ENCODE results near the gene WWOX. TPM values are rescaled to one million over a fixed set of nuclear protein-coding genes. Genes with fewer than 3 reads are reported as not detected.
"Not testable (repeated sequence)": the region's sequence is repeated elsewhere in the genome, so short reads cannot be mapped to it uniquely, and the experiment has no call there.

Gene WWOX
- total and polyA plus RNA-seq, 2 donors = 15.4 to 23.9 TPM

DNA sequence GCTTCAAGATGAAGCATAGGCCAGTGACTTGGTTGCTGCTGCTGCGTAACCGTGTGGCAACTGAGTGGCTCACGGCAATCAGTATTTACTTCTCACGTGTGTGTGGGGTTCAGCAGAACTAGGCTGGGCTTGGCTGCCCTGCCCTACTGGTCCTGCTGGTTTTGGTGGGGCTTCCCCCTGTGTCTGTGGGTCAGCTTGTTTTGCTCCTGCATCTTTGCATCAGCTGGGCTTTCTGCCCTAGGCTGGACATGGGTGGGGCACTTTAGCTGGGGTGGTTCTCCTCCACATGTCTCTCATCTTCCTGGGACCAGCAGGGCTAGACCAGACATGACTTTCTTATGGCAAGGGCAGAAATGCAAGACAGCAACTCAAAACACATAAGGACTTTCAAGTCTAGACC is 950.6 kb downstream of the WWOX start:
- Histone ChIP-seq H3K4me1 (ENCODE audit: control insufficient read depth in 2 of 2, insufficient read depth in 2 of 2, low read length in 2 of 2) (peaks cover 0 to 8% of the 10 kb centered on the region in 2 donors), H3K36me3 (ENCODE audit: control insufficient read depth in 2 of 2, insufficient read depth in 2 of 2, low read length in 1 of 2) (no peaks in the 10 kb centered on the region), H3K27me3 (ENCODE audit: control insufficient read depth in 2 of 2, insufficient read depth in 1 of 2, low read length in 1 of 2) (no peaks in the 10 kb centered on the region), H3K9me3 (ENCODE audit: control insufficient read depth in 2 of 2, insufficient read depth in 1 of 2, low read length in 1 of 2) (no peaks in the 10 kb centered on the region), H3K27ac (ENCODE audit: low read depth in 1 of 2, low read length in 1 of 2) (no peak overlapping the region), H3K4me3 (ENCODE audit: low read length in 2 of 2) (no peak overlapping the region)
- 95% methylated on average over 4 of the region's 4 CpGs for WGBS
- no peak for DNase-seq (ENCODE audit: low read depth in 6 of 9, low spot score in 9 of 9)

DNA sequence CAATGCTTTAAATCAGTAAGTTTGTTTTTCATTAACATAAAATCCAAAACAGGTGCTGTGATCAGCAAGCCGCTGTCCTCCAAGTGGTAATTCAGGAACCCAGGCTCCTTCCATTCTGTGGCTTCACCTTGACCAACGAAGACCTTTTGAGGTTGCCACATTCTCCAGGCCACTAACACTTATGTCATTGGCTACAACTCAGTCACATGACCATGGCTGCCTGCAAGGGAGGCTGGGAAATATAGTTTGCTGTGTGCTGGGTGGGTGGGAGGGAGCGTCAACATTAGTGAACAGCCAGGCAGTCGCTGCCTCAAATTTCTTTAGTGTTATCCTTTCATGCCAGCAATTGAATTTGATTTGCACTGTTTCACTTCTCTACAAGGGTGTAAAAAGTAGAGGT is 951.9 kb downstream of the WWOX start:
- WGBS = 95% methylated on average over 4 of the region's 4 CpGs
- Histone ChIP-seq H3K27me3 (ENCODE audit: control insufficient read depth in 2 of 2, insufficient read depth in 1 of 2, low read length in 1 of 2) (no peaks in the 10 kb centered on the region), H3K27ac (ENCODE audit: low read depth in 1 of 2, low read length in 1 of 2) (no peak overlapping the region), H3K4me1 (ENCODE audit: control insufficient read depth in 2 of 2, insufficient read depth in 2 of 2, low read length in 2 of 2) (peaks cover 0 to 8% of the 10 kb centered on the region in 2 donors), H3K36me3 (ENCODE audit: control insufficient read depth in 2 of 2, insufficient read depth in 2 of 2, low read length in 1 of 2) (no peaks in the 10 kb centered on the region), H3K4me3 (ENCODE audit: low read length in 2 of 2) (no peak overlapping the region), H3K9me3 (ENCODE audit: control insufficient read depth in 2 of 2, insufficient read depth in 1 of 2, low read length in 1 of 2) (no peaks in the 10 kb centered on the region)
- DNase-seq (ENCODE audit: low read depth in 6 of 9, low spot score in 9 of 9) = no peak

- DNase-seq (ENCODE audit: low read depth in 6 of 9, low spot score in 9 of 9); H3K27ac ChIP-seq (ENCODE audit: low read depth in 1 of 2, low read length in 1 of 2): not testable (repeated sequence)
- WGBS = 97% methylated on average over 4 of the region's 4 CpGs
Observed at GRCh38 chr16:79052198-79052597, 952.7 kb downstream of the WWOX start.

GRCh38 chr16:79053577-79053976 is 954.1 kb downstream of the WWOX start:
- Histone ChIP-seq H3K4me1 (ENCODE audit: control insufficient read depth in 2 of 2, insufficient read depth in 2 of 2, low read length in 2 of 2) (peaks cover 0 to 2% of the 10 kb centered on the region in 2 donors), H3K27ac (ENCODE audit: low read depth in 1 of 2, low read length in 1 of 2) (no peak overlapping the region), H3K9me3 (ENCODE audit: control insufficient read depth in 2 of 2, insufficient read depth in 1 of 2, low read length in 1 of 2) (no peaks in the 10 kb centered on the region), H3K27me3 (ENCODE audit: control insufficient read depth in 2 of 2, insufficient read depth in 1 of 2, low read length in 1 of 2) (no peaks in the 10 kb centered on the region), H3K4me3 (ENCODE audit: low read length in 2 of 2) (no peak overlapping the region), H3K36me3 (ENCODE audit: control insufficient read depth in 2 of 2, insufficient read depth in 2 of 2, low read length in 1 of 2) (no peaks in the 10 kb centered on the region)
- WGBS = 97% methylated on average over 4 of the region's 4 CpGs
- DNase-seq (ENCODE audit: low read depth in 6 of 9, low spot score in 9 of 9) = no peak

More at GRCh38 chr16:79052198-79052597, 952.7 kb downstream of the WWOX start:
- not testable (repeated sequence) for H3K36me3 ChIP-seq (ENCODE audit: control insufficient read depth in 2 of 2, insufficient read depth in 2 of 2, low read length in 1 of 2); H3K27me3 ChIP-seq (ENCODE audit: control insufficient read depth in 2 of 2, insufficient read depth in 1 of 2, low read length in 1 of 2); H3K9me3 ChIP-seq (ENCODE audit: control insufficient read depth in 2 of 2, insufficient read depth in 1 of 2, low read length in 1 of 2); H3K4me3 ChIP-seq (ENCODE audit: low read length in 2 of 2); H3K4me1 ChIP-seq (ENCODE audit: control insufficient read depth in 2 of 2, insufficient read depth in 2 of 2, low read length in 2 of 2)

DNA sequence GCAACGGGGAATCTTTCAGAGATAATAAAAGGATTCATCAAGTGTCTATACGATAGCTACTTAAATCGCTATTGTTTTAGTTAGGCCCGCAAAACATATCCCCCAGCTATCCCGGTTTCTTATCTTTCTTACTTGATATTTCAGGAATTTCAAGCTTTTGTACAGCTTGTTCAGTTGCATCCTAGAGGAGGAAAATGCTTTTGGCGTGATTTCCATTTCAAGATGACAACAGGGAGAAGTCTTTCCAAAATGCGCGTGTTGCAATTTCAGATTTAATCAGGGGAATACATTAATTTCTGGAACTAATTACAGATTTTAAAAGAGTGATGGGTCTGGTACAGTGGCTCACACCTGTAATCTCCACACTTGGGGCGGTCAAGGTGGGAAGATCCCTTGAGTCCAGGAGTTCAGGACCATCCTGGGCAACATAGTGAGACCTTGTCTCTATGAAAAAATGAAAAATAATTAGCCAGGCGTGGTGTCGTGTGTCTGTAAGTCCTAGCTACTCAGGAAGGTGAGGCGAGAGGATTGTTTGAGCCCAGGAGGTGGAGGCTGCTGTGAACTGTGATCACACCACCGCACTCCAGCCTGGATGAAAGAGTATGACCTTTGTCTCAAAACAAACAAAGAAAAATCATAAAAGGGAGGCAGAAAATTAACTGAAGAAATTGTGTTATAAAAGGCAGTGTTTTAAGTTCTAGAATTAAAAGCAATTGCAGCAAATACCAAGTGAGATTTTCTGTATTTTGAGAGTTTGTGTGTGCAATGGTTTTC is 954.9 kb downstream of the WWOX start:
- Histone ChIP-seq H3K36me3 (ENCODE audit: control insufficient read depth in 2 of 2, insufficient read depth in 2 of 2, low read length in 1 of 2) (no peaks in the 10 kb centered on the region), H3K4me1 (ENCODE audit: control insufficient read depth in 2 of 2, insufficient read depth in 2 of 2, low read length in 2 of 2) (peaks cover 0 to 2% of the 10 kb centered on the region in 2 donors), H3K9me3 (ENCODE audit: control insufficient read depth in 2 of 2, insufficient read depth in 1 of 2, low read length in 1 of 2) (no peaks in the 10 kb centered on the region), H3K27me3 (ENCODE audit: control insufficient read depth in 2 of 2, insufficient read depth in 1 of 2, low read length in 1 of 2) (no peaks in the 10 kb centered on the region), H3K27ac (ENCODE audit: low read depth in 1 of 2, low read length in 1 of 2) (no peak overlapping the region), H3K4me3 (ENCODE audit: low read length in 2 of 2) (no peak overlapping the region)
- DNase-seq (ENCODE audit: low read depth in 6 of 9, low spot score in 9 of 9) = no peak
- WGBS = 94% methylated on average over 13 of the region's 13 CpGs

GRCh38 chr16:79055251-79055970 is 956.0 kb downstream of the WWOX start:
- Histone ChIP-seq H3K27me3 (ENCODE audit: control insufficient read depth in 2 of 2, insufficient read depth in 1 of 2, low read length in 1 of 2) (no peaks in the 10 kb centered on the region), H3K4me3 (ENCODE audit: low read length in 2 of 2) (no peak overlapping the region), H3K36me3 (ENCODE audit: control insufficient read depth in 2 of 2, insufficient read depth in 2 of 2, low read length in 1 of 2) (no peaks in the 10 kb centered on the region), H3K9me3 (ENCODE audit: control insufficient read depth in 2 of 2, insufficient read depth in 1 of 2, low read length in 1 of 2) (no peaks in the 10 kb centered on the region), H3K27ac (ENCODE audit: low read depth in 1 of 2, low read length in 1 of 2) (no peak overlapping the region), H3K4me1 (ENCODE audit: control insufficient read depth in 2 of 2, insufficient read depth in 2 of 2, low read length in 2 of 2) (no peaks in the 10 kb centered on the region)
- 99% methylated on average over 3 of the region's 3 CpGs for WGBS
- DNase-seq (ENCODE audit: low read depth in 6 of 9, low spot score in 9 of 9) = no peak

GRCh38 chr16:79061181-79061580 is 961.7 kb downstream of the WWOX start:
- WGBS = 96% methylated on average over 6 of the region's 6 CpGs
- H3K4me1 ChIP-seq (ENCODE audit: control insufficient read depth in 2 of 2, insufficient read depth in 2 of 2, low read length in 2 of 2) = no peaks in the 10 kb centered on the region
- no peak overlapping the region for H3K27ac ChIP-seq (ENCODE audit: low read depth in 1 of 2, low read length in 1 of 2)
- no peak for DNase-seq (ENCODE audit: low read depth in 6 of 9, low spot score in 9 of 9)
- no peaks in the 10 kb centered on the region for H3K9me3 ChIP-seq (ENCODE audit: control insufficient read depth in 2 of 2, insufficient read depth in 1 of 2, low read length in 1 of 2)
- H3K4me3 ChIP-seq (ENCODE audit: low read length in 2 of 2) = no peak overlapping the region
- H3K36me3 ChIP-seq (ENCODE audit: control insufficient read depth in 2 of 2, insufficient read depth in 2 of 2, low read length in 1 of 2) = no peaks in the 10 kb centered on the region
- H3K27me3 ChIP-seq (ENCODE audit: control insufficient read depth in 2 of 2, insufficient read depth in 1 of 2, low read length in 1 of 2) = no peaks in the 10 kb centered on the region

GRCh38 chr16:79062336-79062735 is 962.9 kb downstream of the WWOX start:
- H3K36me3 ChIP-seq (ENCODE audit: control insufficient read depth in 2 of 2, insufficient read depth in 2 of 2, low read length in 1 of 2) = no peaks in the 10 kb centered on the region
- no peaks in the 10 kb centered on the region for H3K9me3 ChIP-seq (ENCODE audit: control insufficient read depth in 2 of 2, insufficient read depth in 1 of 2, low read length in 1 of 2)
- H3K27ac ChIP-seq (ENCODE audit: low read depth in 1 of 2, low read length in 1 of 2) = no peak overlapping the region
- WGBS = 78% methylated on average over 6 of the region's 6 CpGs
- no peak for DNase-seq (ENCODE audit: low read depth in 6 of 9, low spot score in 9 of 9)
- H3K27me3 ChIP-seq (ENCODE audit: control insufficient read depth in 2 of 2, insufficient read depth in 1 of 2, low read length in 1 of 2) = no peaks in the 10 kb centered on the region
- H3K4me1 ChIP-seq (ENCODE audit: control insufficient read depth in 2 of 2, insufficient read depth in 2 of 2, low read length in 2 of 2) = no peaks in the 10 kb centered on the region
- no peak overlapping the region for H3K4me3 ChIP-seq (ENCODE audit: low read length in 2 of 2)

- Histone ChIP-seq H3K27me3 (ENCODE audit: control insufficient read depth in 2 of 2, insufficient read depth in 1 of 2, low read length in 1 of 2) (no peaks in the 10 kb centered on the region), H3K4me1 (ENCODE audit: control insufficient read depth in 2 of 2, insufficient read depth in 2 of 2, low read length in 2 of 2) (no peaks in the 10 kb centered on the region), H3K27ac (ENCODE audit: low read depth in 1 of 2, low read length in 1 of 2) (no peak overlapping the region), H3K36me3 (ENCODE audit: control insufficient read depth in 2 of 2, insufficient read depth in 2 of 2, low read length in 1 of 2) (no peaks in the 10 kb centered on the region), H3K4me3 (ENCODE audit: low read length in 2 of 2) (no peak overlapping the region), H3K9me3 (ENCODE audit: control insufficient read depth in 2 of 2, insufficient read depth in 1 of 2, low read length in 1 of 2) (no peaks in the 10 kb centered on the region)
- WGBS = 96% methylated on average over 6 of the region's 6 CpGs
- no peak for DNase-seq (ENCODE audit: low read depth in 6 of 9, low spot score in 9 of 9)
Observed at GRCh38 chr16:79062821-79063220, 963.4 kb downstream of the WWOX start.
